HEK293 (cell line): ENCODE data around the gene SLC35D3.

ENCODE experiments used
- TCF7L2 ChIP-seq: IDR thresholded peaks from 2 replicates; pipeline ENCODE4 v1.6.1; 2011; ENCODE audit warnings: low read depth, mild to moderate bottlenecking, inconsistent platforms, low read length, moderate library complexity, borderline replicate concordance
- ZBTB17 ChIP-seq: fragments of 450-650 bp; formaldehyde crosslinking; IDR thresholded peaks from 2 replicates; pipeline ENCODE4 v1.5.1; 2016; ENCODE audit warnings: missing biosample characterization, missing genetic modification characterization
- ZNF138 ChIP-seq: fragments of 450-650 bp; formaldehyde crosslinking; IDR thresholded peaks from 2 replicates; pipeline ENCODE4 v1.5.1; 2016; ENCODE audit warnings: missing biosample characterization, missing genetic modification characterization, borderline replicate concordance
- ZNF341 ChIP-seq: fragments of 450-650 bp; formaldehyde crosslinking; IDR thresholded peaks from 2 replicates; pipeline ENCODE4; 2016; ENCODE audit warnings: low read depth, missing biosample characterization, missing genetic modification characterization
- ZNF510 ChIP-seq: fragments of 450-650 bp; formaldehyde crosslinking; IDR thresholded peaks from 2 replicates; pipeline ENCODE4 v1.5.1; 2018; ENCODE audit warnings: mild to moderate bottlenecking, missing genetic modification characterization, missing biosample characterization; ENCODE audit not compliant: insufficient replicate concordance
- ZNF707 ChIP-seq: fragments of 450-650 bp; formaldehyde crosslinking; IDR thresholded peaks from 2 replicates; pipeline ENCODE4 v1.5.1; 2016; ENCODE audit warnings: missing biosample characterization, missing genetic modification characterization
- TF ChIP-seq, protein P1 (sequence below): fragments of 450-650 bp; formaldehyde crosslinking; IDR thresholded peaks from 2 replicates; pipeline ENCODE4 v1.5.1; 2016; ENCODE audit warnings: missing biosample characterization, missing genetic modification characterization
- TF ChIP-seq, protein P2 (sequence below): fragments of 450-650 bp; IDR thresholded peaks from 2 replicates; pipeline ENCODE4 v1.5.1; 2018; ENCODE audit warnings: missing biosample characterization, mild to moderate bottlenecking, missing genetic modification characterization
- TF ChIP-seq, protein P3 (sequence below): fragments of 450-650 bp; formaldehyde crosslinking; IDR thresholded peaks from 2 replicates; pipeline ENCODE4 v1.5.1; 2017; ENCODE audit warnings: missing biosample characterization, mild to moderate bottlenecking, missing genetic modification characterization, moderate library complexity

DNA sequence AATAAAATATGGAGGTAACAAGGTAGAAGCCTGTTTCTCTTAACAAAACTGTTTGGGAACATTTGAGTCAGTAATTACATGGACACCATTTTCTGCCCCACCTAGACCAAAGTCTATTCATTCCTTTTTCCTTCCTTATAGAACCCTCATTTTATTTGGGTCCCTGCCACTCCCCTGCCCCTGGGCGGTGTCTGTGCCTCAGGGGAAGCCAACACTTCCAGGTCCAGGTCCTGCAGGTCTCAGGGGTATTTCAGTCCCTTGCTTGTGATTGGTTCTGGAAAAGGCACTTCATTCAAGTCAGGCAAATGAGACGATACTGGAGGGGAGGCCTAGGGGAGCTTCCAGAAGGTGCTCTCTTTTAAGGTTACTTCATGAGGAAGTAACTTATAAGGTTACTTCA lies 42.3 kb downstream of the SLC35D3 start:
- TF ChIP-seq TCF7L2: no peak
- TF ChIP-seq, protein P1, sequence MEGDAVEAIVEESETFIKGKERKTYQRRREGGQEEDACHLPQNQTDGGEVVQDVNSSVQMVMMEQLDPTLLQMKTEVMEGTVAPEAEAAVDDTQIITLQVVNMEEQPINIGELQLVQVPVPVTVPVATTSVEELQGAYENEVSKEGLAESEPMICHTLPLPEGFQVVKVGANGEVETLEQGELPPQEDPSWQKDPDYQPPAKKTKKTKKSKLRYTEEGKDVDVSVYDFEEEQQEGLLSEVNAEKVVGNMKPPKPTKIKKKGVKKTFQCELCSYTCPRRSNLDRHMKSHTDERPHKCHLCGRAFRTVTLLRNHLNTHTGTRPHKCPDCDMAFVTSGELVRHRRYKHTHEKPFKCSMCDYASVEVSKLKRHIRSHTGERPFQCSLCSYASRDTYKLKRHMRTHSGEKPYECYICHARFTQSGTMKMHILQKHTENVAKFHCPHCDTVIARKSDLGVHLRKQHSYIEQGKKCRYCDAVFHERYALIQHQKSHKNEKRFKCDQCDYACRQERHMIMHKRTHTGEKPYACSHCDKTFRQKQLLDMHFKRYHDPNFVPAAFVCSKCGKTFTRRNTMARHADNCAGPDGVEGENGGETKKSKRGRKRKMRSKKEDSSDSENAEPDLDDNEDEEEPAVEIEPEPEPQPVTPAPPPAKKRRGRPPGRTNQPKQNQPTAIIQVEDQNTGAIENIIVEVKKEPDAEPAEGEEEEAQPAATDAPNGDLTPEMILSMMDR (tag by site-specific recombination): no peak
- no peak for TF ChIP-seq ZNF138 (tag by site-specific recombination)
- TF ChIP-seq ZBTB17 (tag by site-specific recombination): no peak
- no peak for TF ChIP-seq ZNF341 (tag by site-specific recombination)
- TF ChIP-seq, protein P2, sequence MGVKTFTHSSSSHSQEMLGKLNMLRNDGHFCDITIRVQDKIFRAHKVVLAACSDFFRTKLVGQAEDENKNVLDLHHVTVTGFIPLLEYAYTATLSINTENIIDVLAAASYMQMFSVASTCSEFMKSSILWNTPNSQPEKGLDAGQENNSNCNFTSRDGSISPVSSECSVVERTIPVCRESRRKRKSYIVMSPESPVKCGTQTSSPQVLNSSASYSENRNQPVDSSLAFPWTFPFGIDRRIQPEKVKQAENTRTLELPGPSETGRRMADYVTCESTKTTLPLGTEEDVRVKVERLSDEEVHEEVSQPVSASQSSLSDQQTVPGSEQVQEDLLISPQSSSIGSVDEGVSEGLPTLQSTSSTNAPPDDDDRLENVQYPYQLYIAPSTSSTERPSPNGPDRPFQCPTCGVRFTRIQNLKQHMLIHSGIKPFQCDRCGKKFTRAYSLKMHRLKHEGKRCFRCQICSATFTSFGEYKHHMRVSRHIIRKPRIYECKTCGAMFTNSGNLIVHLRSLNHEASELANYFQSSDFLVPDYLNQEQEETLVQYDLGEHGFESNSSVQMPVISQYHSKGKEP (tag by site-specific recombination): no peak
- TF ChIP-seq ZNF707: no peak
- TF ChIP-seq, protein P3, sequence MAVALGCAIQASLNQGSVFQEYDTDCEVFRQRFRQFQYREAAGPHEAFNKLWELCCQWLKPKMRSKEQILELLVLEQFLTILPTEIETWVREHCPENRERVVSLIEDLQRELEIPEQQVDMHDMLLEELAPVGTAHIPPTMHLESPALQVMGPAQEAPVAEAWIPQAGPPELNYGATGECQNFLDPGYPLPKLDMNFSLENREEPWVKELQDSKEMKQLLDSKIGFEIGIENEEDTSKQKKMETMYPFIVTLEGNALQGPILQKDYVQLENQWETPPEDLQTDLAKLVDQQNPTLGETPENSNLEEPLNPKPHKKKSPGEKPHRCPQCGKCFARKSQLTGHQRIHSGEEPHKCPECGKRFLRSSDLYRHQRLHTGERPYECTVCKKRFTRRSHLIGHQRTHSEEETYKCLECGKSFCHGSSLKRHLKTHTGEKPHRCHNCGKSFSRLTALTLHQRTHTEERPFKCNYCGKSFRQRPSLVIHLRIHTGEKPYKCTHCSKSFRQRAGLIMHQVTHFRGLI (tag by site-specific recombination): no peak
- TF ChIP-seq ZNF510: no peak
